H1 (cell line): ENCODE measurements around the gene FTCDNL1. TPM values are rescaled to one million over a fixed set of nuclear protein-coding genes. Genes with fewer than 3 reads are reported as not detected.

Experiments
- CTCF ChIA-PET: fragments of 300-600 bp; sonication (Branson Sonifier 250); formaldehyde crosslinking; loops from one replicate; lab custom pipeline; 2021; ENCODE audit not compliant: partially characterized antibody; lab: Charles Lee
- POLR2A ChIA-PET: fragments of 300-600 bp; sonication (Branson Sonifier 250); formaldehyde crosslinking; loops from one replicate; lab custom pipeline; 2021; ENCODE audit warnings: inconsistent platforms; ENCODE audit not compliant: partially characterized antibody; lab: Charles Lee
- DNase-seq, 2 experiments: peaks; one replicate each; pipeline versions ENCODE4 v3.0.0 to v3.0.0-alpha.2; 2010 to 2022; ENCODE audit warnings: low spot score in 2 of 2, low read depth in 1 of 2, mixed read lengths in 1 of 2
- FAIRE-seq: peaks from 2 replicates; lab custom pipeline; 2011; peaks lifted over from hg19 to GRCh38; lab: Jason Lieb, UNC
- H2AFZ ChIP-seq: 2 replicates; pipeline ENCODE4 v1.8.1; 2012; ENCODE audit warnings: low read length, inconsistent platforms
- H2AK5ac ChIP-seq: 2 replicates; pipeline ENCODE4 v1.6.1; 2013; ENCODE audit warnings: low read depth, low read length
- H2BK120ac ChIP-seq: replicated peaks from 2 replicates; pipeline ENCODE3; 2013; ENCODE audit warnings: low read depth, low read length, inconsistent platforms
- H2BK12ac ChIP-seq: 2 replicates; pipeline ENCODE4 v1.6.1; 2013; ENCODE audit warnings: low read depth, low read length
- H2BK15ac ChIP-seq: 2 replicates; pipeline ENCODE4 v1.6.1; 2013; ENCODE audit warnings: low read length
- H2BK20ac ChIP-seq: 2 replicates; pipeline ENCODE4 v1.6.1; 2013; ENCODE audit warnings: low read length
- H2BK5ac ChIP-seq: 2 replicates; pipeline ENCODE4 v1.6.1; 2013; ENCODE audit warnings: low read depth, low read length
- H3K14ac ChIP-seq: 2 replicates; pipeline ENCODE4 v1.6.1; 2013; ENCODE audit warnings: inconsistent platforms; ENCODE audit not compliant: insufficient read length
- H3K18ac ChIP-seq: 2 replicates; pipeline ENCODE4 v1.6.1; 2013; ENCODE audit warnings: low read length; ENCODE audit errors: extremely low read depth
- H3K23ac ChIP-seq: 2 replicates; pipeline ENCODE4 v1.6.1; 2013; ENCODE audit warnings: inconsistent platforms; ENCODE audit not compliant: insufficient read length
- H3K23me2 ChIP-seq: 2 replicates; pipeline ENCODE4 v1.6.1; 2013; ENCODE audit warnings: low read depth, low read length
- H3K27ac ChIP-seq: 2 replicates; pipeline ENCODE4 v1.6.1; 2011; ENCODE audit warnings: low read depth, low read length, inconsistent platforms
- H3K27me3 ChIP-seq, 4 experiments: replicated peaks in 1 of 4; 1 replicate in 1 of 4; 2 replicates in 3 of 4; pipeline versions ENCODE4 v1.6.1 to v1.8.1; 2011 to 2013; ENCODE audit warnings: low read length in 3 of 4, mild to moderate bottlenecking in 3 of 4, inconsistent platforms in 2 of 4, mixed read lengths in 2 of 4, moderate library complexity in 1 of 4; ENCODE audit not compliant: control insufficient read depth in 3 of 4, insufficient read depth in 3 of 4; ENCODE audit errors: extremely low read depth in 1 of 4
- H3K36me3 ChIP-seq, 4 experiments: 2 replicates each; pipeline versions ENCODE4 v1.6.1 to v1.8.1; 2011 to 2013; ENCODE audit warnings: mild to moderate bottlenecking in 4 of 4, low read length in 3 of 4, moderate library complexity in 2 of 4, control low read depth in 1 of 4, inconsistent platforms in 1 of 4; ENCODE audit not compliant: insufficient read depth in 4 of 4, control insufficient read depth in 2 of 4
- H3K4ac ChIP-seq: replicated peaks from 2 replicates; pipeline ENCODE3; 2013; ENCODE audit warnings: low read length, low read depth, mixed read lengths, inconsistent platforms; ENCODE audit not compliant: insufficient read length
- H3K4me1 ChIP-seq, 4 experiments: replicated peaks in 1 of 4; 1 replicate in 1 of 4; 2 replicates in 3 of 4; pipeline versions ENCODE4 v1.6.1 to v1.8.1; 2011 to 2013; ENCODE audit warnings: low read length in 3 of 4, inconsistent platforms in 2 of 4, mixed read lengths in 1 of 4; ENCODE audit not compliant: insufficient read depth in 4 of 4, control insufficient read depth in 3 of 4
- H3K4me2 ChIP-seq, 2 experiments: 2 replicates each; pipeline versions ENCODE4 v1.6.1 to v1.8.1; 2011 to 2013; ENCODE audit warnings: low read depth in 2 of 2, low read length in 2 of 2, control low read depth in 1 of 2, inconsistent platforms in 1 of 2, mild to moderate bottlenecking in 1 of 2; ENCODE audit not compliant: insufficient read depth in 1 of 2
- H3K4me3 ChIP-seq, 4 experiments: fragments of 200-600, 300-600 bp in 1 of 4; sonication (generic), shearing (Covaris generic), sonication (Bioruptor Twin) in 1 of 4; 2 replicates each; pipeline versions ENCODE4 v1.5.1 to v1.8.1; 2011 to 2016; ENCODE audit warnings: low read length in 4 of 4, low read depth in 3 of 4, control low read depth in 2 of 4, inconsistent platforms in 2 of 4, mild to moderate bottlenecking in 2 of 4, mixed read lengths in 1 of 4, moderate library complexity in 1 of 4; ENCODE audit not compliant: insufficient read depth in 2 of 4; ENCODE audit errors: extremely low read depth in 1 of 4
- H3K56ac ChIP-seq: replicated peaks from 2 replicates; pipeline ENCODE3; 2013; ENCODE audit warnings: low read depth, mild to moderate bottlenecking, mixed read lengths, low read length, inconsistent platforms; ENCODE audit not compliant: insufficient read length
- H3K79me1 ChIP-seq: 2 replicates; pipeline ENCODE4 v1.6.1; 2013; ENCODE audit warnings: low read depth, low read length, control low read depth
- H3K79me2 ChIP-seq, 2 experiments: 2 replicates each; pipeline versions ENCODE4 v1.6.1 to v1.8.1; 2012 to 2013; ENCODE audit warnings: low read length in 2 of 2, mild to moderate bottlenecking in 2 of 2, inconsistent platforms in 1 of 2; ENCODE audit not compliant: insufficient read depth in 2 of 2, control insufficient read depth in 1 of 2
- H3K9ac ChIP-seq, 4 experiments: replicated peaks in 1 of 4; 1 replicate in 1 of 4; 2 replicates in 3 of 4; pipeline versions ENCODE4 v1.6.1 to v1.8.1; 2011 to 2013; ENCODE audit warnings: low read depth in 3 of 4, low read length in 3 of 4, control low read depth in 2 of 4, mild to moderate bottlenecking in 2 of 4, moderate library complexity in 2 of 4, inconsistent platforms in 1 of 4; ENCODE audit errors: extremely low read depth in 1 of 4
- H3K9me3 ChIP-seq, 2 experiments: 2 replicates each; pipeline versions ENCODE4 v1.6.1 to v1.8.1; 2012 to 2013; ENCODE audit warnings: mild to moderate bottlenecking in 2 of 2, moderate library complexity in 2 of 2, control low read depth in 1 of 2, inconsistent platforms in 1 of 2, low read depth in 1 of 2, low read length in 1 of 2, mixed read lengths in 1 of 2; ENCODE audit not compliant: insufficient read depth in 2 of 2
- H4K20me1 ChIP-seq, 2 experiments: replicated peaks in 1 of 2; 2 replicates each; pipeline versions ENCODE3 to v1.8.1; 2011 to 2013; ENCODE audit warnings: inconsistent platforms in 2 of 2, low read length in 2 of 2, mild to moderate bottlenecking in 1 of 2; ENCODE audit not compliant: insufficient read depth in 2 of 2, control insufficient read depth in 1 of 2
- H4K5ac ChIP-seq: 2 replicates; pipeline ENCODE4 v1.6.1; 2013; ENCODE audit warnings: low read length, low read depth, mixed read lengths, inconsistent platforms; ENCODE audit not compliant: insufficient read length
- H4K8ac ChIP-seq: 2 replicates; pipeline ENCODE4 v1.8.0; 2013; ENCODE audit warnings: mild to moderate bottlenecking, moderate library complexity, low read length, inconsistent platforms; ENCODE audit not compliant: insufficient read depth; ENCODE audit errors: extremely low read depth
- H4K91ac ChIP-seq: replicated peaks from 2 replicates; pipeline ENCODE3; 2013; ENCODE audit warnings: low read length, mixed read lengths, inconsistent platforms; ENCODE audit not compliant: insufficient read length
- CHD1 ChIP-seq: IDR thresholded peaks from 2 replicates; pipeline ENCODE4 v1.6.1; 2012; ENCODE audit warnings: low read depth, low read length, improper control_type of control experiment
- EGR1 ChIP-seq: IDR thresholded peaks from 2 replicates; pipeline ENCODE4 v1.6.1; 2011; ENCODE audit warnings: low read depth, low read length, borderline replicate concordance
- GABPA ChIP-seq: IDR thresholded peaks from 2 replicates; pipeline ENCODE4 v1.6.1; 2011; ENCODE audit warnings: mild to moderate bottlenecking, low read length, moderate library complexity, borderline replicate concordance; ENCODE audit not compliant: insufficient read depth
- GTF2F1 ChIP-seq: IDR thresholded peaks from 2 replicates; pipeline ENCODE4 v1.6.1; 2012; ENCODE audit warnings: low read depth, low read length, improper control_type of control experiment, borderline replicate concordance
- MAFK ChIP-seq: IDR thresholded peaks from 2 replicates; pipeline ENCODE4 v1.6.1; 2012; ENCODE audit warnings: low read depth, mild to moderate bottlenecking, improper control_type of control experiment, low read length
- POLR2AphosphoS5 ChIP-seq: IDR thresholded peaks from 2 replicates; pipeline ENCODE4 v1.6.1; 2011; ENCODE audit warnings: low read depth, low read length
- RBBP5 ChIP-seq: IDR thresholded peaks from 2 replicates; pipeline ENCODE4 v1.7.1; 2012; ENCODE audit warnings: low read depth, mild to moderate bottlenecking, inconsistent platforms, low read length, moderate library complexity, borderline replicate concordance
- SP1 ChIP-seq: IDR thresholded peaks from 2 replicates; pipeline ENCODE4 v1.6.1; 2011; ENCODE audit warnings: low read depth, low read length
- YY1 ChIP-seq: IDR thresholded peaks from 2 replicates; pipeline ENCODE4 v1.6.1; 2011; ENCODE audit warnings: low read depth, mild to moderate bottlenecking, low read length
- WGBS, 2 experiments: shearing (Covaris generic) in 1 of 2; methylation state at CpG; one replicate each; pipeline versions ENCODE4 v1.1.6 to v1.1.7; 2013 to 2015; ENCODE audit warnings: low lambda C conversion rate in 2 of 2, mixed read lengths in 2 of 2, inconsistent platforms in 1 of 2, low coverage in 1 of 2, missing lambda C conversion rate in 1 of 2; ENCODE audit not compliant: insufficient replicate concordance in 2 of 2, insufficient coverage in 1 of 2, insufficient read length in 1 of 2; ENCODE audit errors: extremely low coverage in 1 of 2, missing lambda C conversion rate in 1 of 2; 5-methylcytosine and 5-hydroxymethylcytosine counted together
- polyA plus RNA-seq, 7 experiments: library from polyadenylated mRNA; depleted of rRNA in 3 of 7; stranded (reverse) in 5 of 7; unstranded in 2 of 7; fragments of >200 nt in 5 of 7; fragments of 200-250 nt in 2 of 7; gene quantifications; 1 replicate in 5 of 7; 2 replicates in 1 of 7; 4 replicates in 1 of 7; pipeline versions ENCODE4 v1.2.1 to v1.2.3, GENCODE V29; 2011 to 2013; ENCODE audit warnings: missing spikeins in 2 of 7, mixed read lengths in 2 of 7
- total RNA-seq: library from RNA; stranded (reverse); fragmentation: NEBNext Ultra II Directional; extraction: Animal tissue kit (Norgen Biotek cat#: 25700); gene quantifications from 2 replicates; pipeline ENCODE4 v1.2.1, GENCODE V29; 2021

The FTCDNL1 gene
- total and polyA plus RNA-seq, 2 of the 8 experiments (the other 6 are each of a cell fraction or from before 2014, with no cell fraction given), result 0.41 to 0.97 TPM

- POLR2A ChIA-PET, result no interaction called here
- FAIRE-seq, result no peak
Observed at GRCh38 chr2:199830531-199830930, 20.5 kb downstream of the FTCDNL1 start.

More at GRCh38 chr2:199830531-199830930, 20.5 kb downstream of the FTCDNL1 start:
- H2BK120ac ChIP-seq, result no peak overlapping the region
- no peak overlapping the region for H3K14ac ChIP-seq
- no peaks in the 10 kb centered on the region for H3K79me1 ChIP-seq
- H3K4me3 ChIP-seq, result no peak overlapping the region
- H4K91ac ChIP-seq, result no peak overlapping the region
- no peak overlapping the region for H2BK15ac ChIP-seq
- no peak overlapping the region for H2AFZ ChIP-seq
- DNase-seq, result no peak
- no peak overlapping the region for H2BK12ac ChIP-seq
- no peaks in the 10 kb centered on the region for H3K36me3 ChIP-seq
- no peak overlapping the region for H2BK5ac ChIP-seq
- H3K18ac ChIP-seq, result no peak overlapping the region
- no peak overlapping the region for H4K8ac ChIP-seq
- H3K27ac ChIP-seq, result no peak overlapping the region
- CTCF ChIA-PET, result interaction anchor here (1.5 kb wide), 1 partner anchor 12 kb away, joined by 6 read pairs; no protein-coding TSS in a partner anchor
- no peaks in the 10 kb centered on the region for H3K79me2 ChIP-seq
- H3K9me3 ChIP-seq, result peaks cover 0 to 5% of the 10 kb centered on the region in 2 experiments; a peak in 1 of 4 replicates
- no peak overlapping the region for H3K4me2 ChIP-seq
- H3K23me2 ChIP-seq, result no peaks in the 10 kb centered on the region
- TF ChIP-seq POLR2AphosphoS5, result no peak
- no peak for TF ChIP-seq EGR1
- TF ChIP-seq CHD1, result no peak
- TF ChIP-seq YY1, result no peak
- TF ChIP-seq SP1, result no peak
- TF ChIP-seq GTF2F1, result no peak
- TF ChIP-seq GABPA, result no peak
- TF ChIP-seq RBBP5, result no peak
- no peak for TF ChIP-seq MAFK
- no peak overlapping the region for H3K56ac ChIP-seq
- no peak overlapping the region for H3K4ac ChIP-seq
- H4K5ac ChIP-seq, result no peak overlapping the region
- no peak overlapping the region for H3K9ac ChIP-seq
- no peak overlapping the region for H3K23ac ChIP-seq
- H3K4me1 ChIP-seq, result peaks cover 0 to 5% (median 0%) of the 10 kb centered on the region in 4 experiments; a peak in 1 of 7 replicates
- peaks cover 0 to 1% (median 0%) of the 10 kb centered on the region in 4 experiments; a peak in 1 of 7 replicates for H3K27me3 ChIP-seq
- H2AK5ac ChIP-seq, result no peak overlapping the region
- WGBS, 2 experiments, result 89% methylated on average over 9 of the region's 9 CpGs; no CpG with 5 or more reads in 1 of the 2 experiments
- no peaks in the 10 kb centered on the region for H4K20me1 ChIP-seq
- no peak overlapping the region for H2BK20ac ChIP-seq
